Neutrophil (primary cell): ENCODE measurements around the gene ELSPBP1.
"Not testable (repeated sequence)": the region's sequence is repeated elsewhere in the genome, so short reads cannot be mapped to it uniquely, and the experiment has no call there.

Experiments
- H3K27ac ChIP-seq: fragments of 200-600 bp; sonication (generic); 2 replicates; pipeline ENCODE4 v1.5.1; 2016; ENCODE audit warnings: mild to moderate bottlenecking, moderate library complexity
- H3K27me3 ChIP-seq: fragments of 200-600 bp; sonication (generic); 2 replicates; pipeline ENCODE4 v1.6.0; 2016; ENCODE audit warnings: mild to moderate bottlenecking
- H3K36me3 ChIP-seq: fragments of 200-600 bp; sonication (generic); 2 replicates; pipeline ENCODE4 v1.5.1; 2017
- H3K4me1 ChIP-seq, 2 experiments: fragments of 200-600 bp in 1 of 2; sonication (generic) in 1 of 2; 1 replicate in 1 of 2; 2 replicates in 1 of 2; pipeline versions ENCODE4 v1.5.1 to v1.6.1; 2013 to 2016; ENCODE audit warnings: low read depth in 1 of 2, low read length in 1 of 2, mild to moderate bottlenecking in 1 of 2, moderate library complexity in 1 of 2; ENCODE audit not compliant: control insufficient read depth in 1 of 2, insufficient read depth in 1 of 2
- H3K4me3 ChIP-seq, 2 experiments: fragments of 200-600 bp in 1 of 2; sonication (generic) in 1 of 2; 1 replicate in 1 of 2; 2 replicates in 1 of 2; pipeline ENCODE4 v1.5.1; 2013 to 2016; ENCODE audit warnings: low read depth in 1 of 2, low read length in 1 of 2, mild to moderate bottlenecking in 1 of 2, moderate library complexity in 1 of 2
- H3K9me3 ChIP-seq: fragments of 200-600 bp; sonication (generic); 2 replicates; pipeline ENCODE4 v1.5.1; 2016
- TF ChIP-seq, protein P1 (sequence below): fragments of 200-600 bp; sonication (generic); IDR thresholded peaks from 2 replicates; pipeline ENCODE4 v1.5.1; 2016; ENCODE audit warnings: antibody characterized with exemption

The ELSPBP1 gene

DNA sequence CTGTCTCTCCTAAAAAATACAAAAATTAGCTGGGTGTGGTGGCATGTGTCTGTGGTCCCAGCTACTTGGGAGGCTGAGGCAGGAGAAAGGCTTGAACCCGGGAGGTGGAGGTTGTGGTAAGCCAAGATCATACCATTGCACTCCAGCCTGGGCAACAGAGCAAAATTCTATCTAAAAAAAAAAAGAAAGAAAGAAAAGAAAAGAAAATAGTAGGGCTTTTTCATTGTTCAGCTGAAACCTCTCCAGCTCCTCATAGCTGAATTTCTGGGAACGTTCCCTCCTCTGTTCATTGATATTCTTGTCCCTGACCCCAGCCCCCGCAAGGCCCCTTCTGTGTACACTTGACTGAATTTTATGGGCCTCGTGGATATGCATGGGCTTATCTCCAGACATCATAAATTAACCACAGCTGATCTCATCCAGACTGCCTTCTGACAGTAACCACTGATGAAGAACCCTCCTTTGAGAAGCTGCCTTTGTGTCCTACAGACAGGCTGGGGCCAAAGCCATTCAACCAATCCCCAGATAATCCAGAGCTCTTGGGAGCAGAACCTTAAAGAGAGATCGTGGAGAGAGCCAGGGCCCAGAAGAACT lies at the start of gene ELSPBP1:
Gene ELSPBP1, plus strand, starts transcription at position 424 of the 594 bp plus-strand sequence. CDS start 14,036 bp downstream, outside the sequence.
- Histone ChIP-seq H3K27ac (no peak within 1 kb of the TSS), H3K27me3 (peaks cover 26% of the 10 kb centered on the region), H3K4me3 (no peak within 1 kb of the TSS), H3K9me3 (no peaks in the 10 kb centered on the region), H3K36me3 (no peaks in the 10 kb centered on the region), H3K4me1 (no peaks in the 10 kb centered on the region)
- TF ChIP-seq, protein P1, sequence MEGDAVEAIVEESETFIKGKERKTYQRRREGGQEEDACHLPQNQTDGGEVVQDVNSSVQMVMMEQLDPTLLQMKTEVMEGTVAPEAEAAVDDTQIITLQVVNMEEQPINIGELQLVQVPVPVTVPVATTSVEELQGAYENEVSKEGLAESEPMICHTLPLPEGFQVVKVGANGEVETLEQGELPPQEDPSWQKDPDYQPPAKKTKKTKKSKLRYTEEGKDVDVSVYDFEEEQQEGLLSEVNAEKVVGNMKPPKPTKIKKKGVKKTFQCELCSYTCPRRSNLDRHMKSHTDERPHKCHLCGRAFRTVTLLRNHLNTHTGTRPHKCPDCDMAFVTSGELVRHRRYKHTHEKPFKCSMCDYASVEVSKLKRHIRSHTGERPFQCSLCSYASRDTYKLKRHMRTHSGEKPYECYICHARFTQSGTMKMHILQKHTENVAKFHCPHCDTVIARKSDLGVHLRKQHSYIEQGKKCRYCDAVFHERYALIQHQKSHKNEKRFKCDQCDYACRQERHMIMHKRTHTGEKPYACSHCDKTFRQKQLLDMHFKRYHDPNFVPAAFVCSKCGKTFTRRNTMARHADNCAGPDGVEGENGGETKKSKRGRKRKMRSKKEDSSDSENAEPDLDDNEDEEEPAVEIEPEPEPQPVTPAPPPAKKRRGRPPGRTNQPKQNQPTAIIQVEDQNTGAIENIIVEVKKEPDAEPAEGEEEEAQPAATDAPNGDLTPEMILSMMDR: no peak

GRCh38 chr19:47949852-47950521 lies 44.4 kb upstream of the ELSPBP1 start:
- not testable (repeated sequence) for H3K9me3 ChIP-seq, H3K27ac ChIP-seq, H3K4me1 ChIP-seq, H3K36me3 ChIP-seq, H3K27me3 ChIP-seq, H3K4me3 ChIP-seq

- H3K27ac ChIP-seq, H3K36me3 ChIP-seq, H3K27me3 ChIP-seq, H3K9me3 ChIP-seq, H3K4me1 ChIP-seq, H3K4me3 ChIP-seq: not testable (repeated sequence)
Measured at GRCh38 chr19:47952132-47952531, 42.3 kb upstream of the ELSPBP1 start.

DNA sequence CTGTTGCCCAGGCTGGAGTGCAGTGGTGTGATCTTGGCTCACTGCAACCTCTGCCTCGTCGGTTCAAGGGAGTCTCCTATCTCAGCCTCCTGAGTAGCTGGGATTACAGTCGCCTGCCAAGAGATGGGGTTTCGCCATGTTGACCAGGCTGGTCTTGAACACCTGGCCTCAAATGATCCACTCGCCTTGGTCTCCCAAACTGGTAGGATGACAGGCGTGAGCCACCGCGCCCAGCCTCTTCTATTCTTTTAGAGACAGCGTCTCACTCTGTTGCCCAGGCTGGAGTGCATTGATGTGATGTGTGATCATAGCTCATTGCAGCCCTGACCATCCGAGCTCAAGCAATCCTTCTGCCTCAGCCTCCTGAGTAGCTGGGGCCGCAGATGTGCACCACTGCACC lies 38.5 kb upstream of the ELSPBP1 start:
- not testable (repeated sequence) for H3K36me3 ChIP-seq, H3K4me1 ChIP-seq, H3K4me3 ChIP-seq, H3K9me3 ChIP-seq, H3K27ac ChIP-seq
- H3K27me3 ChIP-seq: peaks cover 16% of the 10 kb centered on the region

DNA sequence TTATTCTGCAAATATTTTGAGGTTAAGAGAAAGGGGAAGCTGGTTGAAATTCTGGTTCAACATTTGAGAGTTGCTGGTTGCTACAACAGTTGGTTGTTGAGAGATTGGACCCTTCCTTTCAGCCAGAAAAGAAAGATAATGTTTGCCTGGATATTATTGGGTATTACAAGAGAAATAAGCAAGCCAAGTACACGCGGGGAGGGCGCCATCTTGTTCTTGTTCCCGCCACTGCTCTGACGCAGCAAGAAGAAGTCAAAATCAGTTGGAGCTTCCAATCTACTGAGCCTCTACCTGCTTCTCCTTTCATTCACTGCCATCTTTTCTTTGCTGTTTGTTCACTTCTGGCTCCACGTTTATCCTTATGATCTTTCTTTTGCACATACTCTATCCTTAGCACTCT lies 20.9 kb upstream of the ELSPBP1 start:
- peaks cover 9% of the 10 kb centered on the region for H3K27me3 ChIP-seq
- H3K36me3 ChIP-seq: no peaks in the 10 kb centered on the region
- no peak overlapping the region for H3K4me3 ChIP-seq
- H3K27ac ChIP-seq: no peak overlapping the region
- H3K4me1 ChIP-seq: no peaks in the 10 kb centered on the region
- H3K9me3 ChIP-seq: no peaks in the 10 kb centered on the region
- TF ChIP-seq, protein P1: no peak

- H3K36me3 ChIP-seq: no peaks in the 10 kb centered on the region
- H3K27me3 ChIP-seq: peaks cover 26% of the 10 kb centered on the region
- H3K4me3 ChIP-seq: no peak overlapping the region
- H3K27ac ChIP-seq: no peak overlapping the region
- TF ChIP-seq, protein P1: no peak
- H3K4me1 ChIP-seq: no peaks in the 10 kb centered on the region
- H3K9me3 ChIP-seq: no peaks in the 10 kb centered on the region
Measured at GRCh38 chr19:47991191-47991808, 3.1 kb upstream of the ELSPBP1 start.

- TF ChIP-seq, protein P1: no peak
- Histone ChIP-seq H3K27ac (no peak within 1 kb of the TSS), H3K9me3 (no peaks in the 10 kb centered on the region), H3K27me3 (peaks cover 26% of the 10 kb centered on the region), H3K4me3 (no peak within 1 kb of the TSS), H3K36me3 (no peaks in the 10 kb centered on the region), H3K4me1 (no peaks in the 10 kb centered on the region)
Measured at GRCh38 chr19:47992070-47992469, 2.4 kb upstream of the ELSPBP1 start, which contains the start of gene BSPH1. BSPH1 (minus strand) TSS chr19:47992170; CDS start chr19:47992081, 89 bp downstream.
